Neuronal stem cell (in vitro differentiated cells): ENCODE data around the gene AMHR2.

Source experiments
- DNase-seq: peaks from one replicate; pipeline ENCODE4 v3.0.0-alpha.2; 2013; ENCODE audit warnings: low spot score
- H2AFZ ChIP-seq: one replicate; pipeline ENCODE4 v1.6.1; 2013; ENCODE audit warnings: mild to moderate bottlenecking, low read length, inconsistent platforms
- H2AK5ac ChIP-seq: 2 replicates; pipeline ENCODE4 v1.6.1; 2013; ENCODE audit warnings: low read depth, mild to moderate bottlenecking, inconsistent platforms, low read length, moderate library complexity, mixed read lengths
- H2BK120ac ChIP-seq: 2 replicates; pipeline ENCODE4 v1.6.1; 2013; ENCODE audit warnings: low read depth, mild to moderate bottlenecking, inconsistent platforms, low read length, moderate library complexity, mixed read lengths
- H2BK12ac ChIP-seq: one replicate; pipeline ENCODE4 v1.6.1; 2013; ENCODE audit warnings: low read length, inconsistent platforms
- H2BK15ac ChIP-seq: 2 replicates; pipeline ENCODE4 v1.6.1; 2013; ENCODE audit warnings: mild to moderate bottlenecking, low read length, inconsistent platforms, mixed read lengths
- H2BK5ac ChIP-seq: one replicate; pipeline ENCODE4 v1.6.1; 2013; ENCODE audit warnings: inconsistent platforms, mild to moderate bottlenecking, low read length, moderate library complexity
- H3K14ac ChIP-seq: one replicate; pipeline ENCODE4 v1.6.1; 2013; ENCODE audit warnings: low read length, inconsistent platforms
- H3K18ac ChIP-seq: 2 replicates; pipeline ENCODE4 v1.6.1; 2013; ENCODE audit warnings: low read length, inconsistent platforms
- H3K23ac ChIP-seq: 2 replicates; pipeline ENCODE4 v1.6.1; 2013; ENCODE audit warnings: low read depth, mild to moderate bottlenecking, mixed read lengths, low read length, inconsistent platforms; ENCODE audit not compliant: poor library complexity
- H3K27ac ChIP-seq: replicated peaks from 3 replicates; pipeline ENCODE4 v1.5.1; 2013; ENCODE audit warnings: low read length, inconsistent platforms
- H3K27me3 ChIP-seq, 3 experiments: 2 replicates each; pipeline ENCODE4 v1.6.1; 2013; ENCODE audit warnings: low read length in 3 of 3, mild to moderate bottlenecking in 2 of 3, inconsistent platforms in 1 of 3, low read depth in 1 of 3, mixed read lengths in 1 of 3, moderate library complexity in 1 of 3; ENCODE audit not compliant: control insufficient read depth in 3 of 3, insufficient read depth in 3 of 3
- H3K36me3 ChIP-seq, 2 donors: replicated peaks in 1 of 2; 2 replicates each; pipeline ENCODE4 v1.6.1; 2013; ENCODE audit warnings: low read length in 2 of 2; ENCODE audit not compliant: control insufficient read depth in 2 of 2, insufficient read depth in 2 of 2
- H3K4ac ChIP-seq: 2 replicates; pipeline ENCODE4 v1.6.1; 2013; ENCODE audit warnings: inconsistent platforms, mild to moderate bottlenecking, low read length, moderate library complexity
- H3K4me1 ChIP-seq, 2 donors: 1 replicate in 1 of 2; 2 replicates in 1 of 2; pipeline ENCODE4 v1.6.1; 2013; ENCODE audit warnings: low read length in 2 of 2, low read depth in 1 of 2; ENCODE audit not compliant: control insufficient read depth in 2 of 2, insufficient read depth in 1 of 2
- H3K4me2 ChIP-seq: one replicate; pipeline ENCODE4 v1.6.1; 2013; ENCODE audit warnings: mild to moderate bottlenecking, low read length, inconsistent platforms; ENCODE audit not compliant: insufficient read depth, poor library complexity, severe bottlenecking
- H3K4me3 ChIP-seq, 2 donors: 2 replicates each; pipeline ENCODE4 v1.5.1; 2013; ENCODE audit warnings: low read length in 2 of 2, mild to moderate bottlenecking in 2 of 2, inconsistent platforms in 1 of 2, moderate library complexity in 1 of 2
- H3K79me1 ChIP-seq: one replicate; pipeline ENCODE4 v1.6.1; 2013; ENCODE audit warnings: low read depth, mild to moderate bottlenecking, inconsistent platforms, low read length, moderate library complexity
- H3K9ac ChIP-seq: one replicate; pipeline ENCODE4 v1.6.1; 2013; ENCODE audit warnings: mild to moderate bottlenecking, low read depth, low read length, inconsistent platforms; ENCODE audit not compliant: poor library complexity
- H3K9me3 ChIP-seq, 2 donors: replicated peaks in 1 of 2; 2 replicates each; pipeline versions ENCODE3 to v1.6.1; 2013; ENCODE audit warnings: low read length in 2 of 2, mild to moderate bottlenecking in 2 of 2, inconsistent platforms in 1 of 2, low read depth in 1 of 2, mixed read lengths in 1 of 2, moderate library complexity in 1 of 2; ENCODE audit not compliant: control insufficient read depth in 2 of 2, insufficient read depth in 1 of 2
- H4K8ac ChIP-seq: one replicate; pipeline ENCODE4 v1.6.1; 2013; ENCODE audit warnings: low read depth, mild to moderate bottlenecking, inconsistent platforms, low read length, moderate library complexity
- H4K91ac ChIP-seq: one replicate; pipeline ENCODE4 v1.6.1; 2013; ENCODE audit warnings: low read length, low read depth, mild to moderate bottlenecking, inconsistent platforms; ENCODE audit not compliant: poor library complexity
- WGBS, 2 donors: extraction: QIAGEN DNeasy Blood & Tissue Kit; methylation state at CpG; one replicate each; pipeline ENCODE4 v1.1.7; 2013; ENCODE audit warnings: missing lambda C conversion rate in 2 of 2, mixed read lengths in 1 of 2; ENCODE audit not compliant: insufficient read length in 2 of 2, insufficient replicate concordance in 1 of 2; ENCODE audit errors: extremely low coverage in 2 of 2; 5-methylcytosine and 5-hydroxymethylcytosine counted together

Gene AMHR2

DNA sequence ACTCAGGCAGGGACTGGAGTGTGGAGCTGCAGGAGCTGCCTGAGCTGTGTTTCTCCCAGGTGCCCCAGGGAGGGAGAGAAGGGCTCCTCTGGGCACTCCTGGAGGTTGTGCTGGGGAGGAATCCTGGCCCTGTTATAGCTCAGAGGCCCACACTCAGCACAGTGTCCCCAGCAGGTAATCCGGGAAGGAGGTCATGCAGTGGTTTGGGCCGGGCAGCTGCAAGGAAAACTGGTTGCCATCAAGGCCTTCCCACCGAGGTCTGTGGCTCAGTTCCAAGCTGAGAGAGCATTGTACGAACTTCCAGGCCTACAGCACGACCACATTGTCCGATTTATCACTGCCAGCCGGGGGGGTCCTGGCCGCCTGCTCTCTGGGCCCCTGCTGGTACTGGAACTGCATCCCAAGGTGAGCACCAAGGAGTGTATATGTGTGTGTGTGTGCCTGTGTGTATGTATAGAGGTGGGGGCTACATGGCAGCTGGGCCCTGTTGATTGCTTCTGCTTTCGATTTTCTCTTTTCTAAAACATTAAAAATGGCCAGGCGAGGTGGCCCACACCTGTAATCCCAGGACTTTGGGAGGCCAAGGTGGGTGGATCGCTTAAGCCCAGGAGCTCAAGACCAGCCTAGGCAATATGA is 2.0 kb downstream of the AMHR2 start:
- DNase-seq, result no peak
- WGBS, 2 donors, result no CpG with 5 or more reads among the region's 11 CpGs
- H3K27ac ChIP-seq, result no peak overlapping the region

DNA sequence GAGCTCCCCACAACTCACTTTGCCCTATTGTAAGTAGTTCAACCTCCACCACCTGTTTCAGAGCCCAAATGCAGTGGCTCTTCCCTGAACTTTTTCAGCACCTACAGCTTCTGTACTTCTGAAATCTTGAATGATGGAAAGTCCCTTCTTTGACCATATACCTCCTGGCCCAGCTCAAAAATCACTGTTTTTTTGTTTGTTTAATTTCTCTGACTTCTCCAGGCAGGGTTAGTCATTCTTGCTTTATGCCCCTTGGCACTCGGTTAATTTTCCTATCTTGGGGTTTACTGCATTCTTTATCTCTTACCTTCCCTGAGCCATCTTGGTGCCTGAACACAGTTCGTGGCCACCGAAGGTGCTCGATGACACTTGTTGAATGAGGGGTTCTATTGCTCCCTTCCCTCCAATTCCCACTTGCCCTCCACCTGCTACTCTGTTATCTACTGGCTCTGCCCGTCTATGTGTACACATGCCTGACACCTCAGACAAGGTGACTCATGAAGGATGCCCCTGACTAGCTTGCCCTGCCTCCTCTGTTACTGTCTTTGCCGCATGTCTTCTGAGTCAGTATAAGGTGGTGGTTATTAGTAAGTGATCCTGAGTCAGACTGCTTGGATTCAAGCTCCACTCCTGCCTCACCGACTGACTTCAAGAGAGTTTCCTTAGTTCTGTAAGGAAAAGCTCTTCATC is 4.4 kb downstream of the AMHR2 start:
- Histone ChIP-seq H4K8ac (no peak overlapping the region), H3K9me3 (no peaks in the 10 kb centered on the region), H3K36me3 (no peaks in the 10 kb centered on the region), H3K23ac (no peak overlapping the region), H3K18ac (no peak overlapping the region), H3K4me1 (peaks cover 15 to 16% of the 10 kb centered on the region in 2 donors), H3K4ac (no peak overlapping the region), H2AK5ac (no peak overlapping the region), H2AFZ (no peak overlapping the region), H3K4me3 (no peak overlapping the region), H2BK12ac (no peak overlapping the region), H3K27me3 (peaks cover 0 to 9% (median 0%) of the 10 kb centered on the region in 3 experiments), H2BK15ac (no peak overlapping the region), H2BK5ac (no peak overlapping the region), H4K91ac (no peak overlapping the region), H3K4me2 (no peak overlapping the region), H2BK120ac (no peak overlapping the region), H3K9ac (no peak overlapping the region), H3K79me1 (no peaks in the 10 kb centered on the region), H3K27ac (no peak overlapping the region), H3K14ac (no peak overlapping the region)
- WGBS, 2 donors, result no CpG with 5 or more reads among the region's 7 CpGs
- DNase-seq, result no peak

More for the DNA sequence above, 2.0 kb downstream of the AMHR2 start:
- Histone ChIP-seq H2BK120ac (no peak overlapping the region), H3K23ac (peak overlapping the region; percentile 52), H3K14ac (no peak overlapping the region), H2BK15ac (peak overlapping the region; percentile 26), H2AFZ (peak overlapping the region; percentile 81), H3K9me3 (no peaks in the 10 kb centered on the region), H3K18ac (peak overlapping the region; percentile 78), H3K79me1 (no peaks in the 10 kb centered on the region), H4K91ac (no peak overlapping the region), H2BK12ac (peak overlapping the region; percentile 30), H3K9ac (peak overlapping the region; percentile 31), H3K36me3 (no peaks in the 10 kb centered on the region), H3K4ac (no peak overlapping the region), H3K27me3 (peaks cover 0 to 9% (median 0%) of the 10 kb centered on the region in 3 experiments), H4K8ac (peak overlapping the region; percentile 43), H3K4me2 (no peak overlapping the region), H3K4me3 (no peak overlapping the region), H2BK5ac (no peak overlapping the region), H2AK5ac (peak overlapping the region; percentile 54), H3K4me1 (peaks cover 15 to 19% of the 10 kb centered on the region in 2 donors)

DNA sequence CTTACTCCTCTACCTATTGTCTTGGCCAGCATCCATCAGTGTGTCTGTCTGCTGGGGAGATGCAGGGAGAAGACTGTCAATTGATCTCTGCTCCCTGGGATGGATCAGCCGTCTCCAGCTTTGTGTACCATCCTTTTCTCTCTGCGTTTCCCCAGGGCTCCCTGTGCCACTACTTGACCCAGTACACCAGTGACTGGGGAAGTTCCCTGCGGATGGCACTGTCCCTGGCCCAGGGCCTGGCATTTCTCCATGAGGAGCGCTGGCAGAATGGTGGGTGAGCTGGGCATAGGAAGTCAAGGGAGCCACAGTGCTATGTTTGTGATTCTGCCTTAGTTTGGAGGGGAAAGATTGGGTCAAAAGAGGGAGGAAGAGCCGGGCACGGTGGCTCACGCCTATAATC is 5.1 kb downstream of the AMHR2 start:
- Histone ChIP-seq H2BK5ac (no peak overlapping the region), H3K27ac (no peak overlapping the region), H3K27me3 (peaks cover 0 to 9% (median 0%) of the 10 kb centered on the region in 3 experiments), H3K4me2 (no peak overlapping the region), H2AFZ (no peak overlapping the region), H3K9ac (no peak overlapping the region), H3K36me3 (no peaks in the 10 kb centered on the region), H3K23ac (no peak overlapping the region), H4K91ac (no peak overlapping the region), H2AK5ac (no peak overlapping the region), H3K18ac (no peak overlapping the region), H3K14ac (no peak overlapping the region), H3K79me1 (no peaks in the 10 kb centered on the region), H3K9me3 (no peaks in the 10 kb centered on the region), H3K4ac (no peak overlapping the region), H3K4me3 (no peak overlapping the region), H4K8ac (no peak overlapping the region), H2BK120ac (no peak overlapping the region), H2BK15ac (no peak overlapping the region), H3K4me1 (peaks cover 11 to 15% of the 10 kb centered on the region in 2 donors), H2BK12ac (no peak overlapping the region)
- no peak for DNase-seq
- no CpG with 5 or more reads among the region's 7 CpGs for WGBS, 2 donors

DNA sequence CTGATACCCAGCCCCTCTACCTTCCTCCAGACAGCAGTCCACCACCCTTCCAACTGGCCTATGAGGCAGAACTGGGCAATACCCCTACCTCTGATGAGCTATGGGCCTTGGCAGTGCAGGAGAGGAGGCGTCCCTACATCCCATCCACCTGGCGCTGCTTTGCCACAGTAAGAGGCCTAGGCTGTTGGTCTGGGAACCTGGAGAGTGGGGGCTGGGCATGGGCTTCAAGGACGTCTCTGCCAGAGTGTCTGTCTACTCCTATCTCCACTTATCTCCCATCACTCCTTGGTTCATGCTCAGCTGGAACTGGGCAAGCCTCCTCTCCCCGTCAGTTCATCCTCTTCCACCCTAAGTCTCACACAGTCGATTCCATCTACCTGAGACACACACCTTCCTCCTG is 6.5 kb downstream of the AMHR2 start:
- H2AFZ ChIP-seq, result no peak overlapping the region
- peak overlapping the region; percentile 26 for H3K14ac ChIP-seq
- H4K8ac ChIP-seq, result no peak overlapping the region
- H2BK15ac ChIP-seq, result peak overlapping the region; percentile 6
- no peak overlapping the region for H3K9ac ChIP-seq
- no peak overlapping the region for H3K18ac ChIP-seq
- H3K79me1 ChIP-seq, result no peaks in the 10 kb centered on the region
- H3K23ac ChIP-seq, result no peak overlapping the region
- no peak overlapping the region for H2BK12ac ChIP-seq
- no peak overlapping the region for H3K4me3 ChIP-seq
- no peaks in the 10 kb centered on the region for H3K36me3 ChIP-seq
- no CpG with 5 or more reads among the region's 5 CpGs for WGBS, 2 donors
- DNase-seq, result no peak
- peaks cover 3 to 6% of the 10 kb centered on the region in 2 donors for H3K4me1 ChIP-seq
- H3K27me3 ChIP-seq, result peaks cover 0 to 9% (median 0%) of the 10 kb centered on the region in 3 experiments
- H3K9me3 ChIP-seq, result no peaks in the 10 kb centered on the region
- H2AK5ac ChIP-seq, result peak overlapping the region; percentile 25
- no peak overlapping the region for H2BK120ac ChIP-seq
- H4K91ac ChIP-seq, result peak overlapping the region; percentile 19
- H2BK5ac ChIP-seq, result no peak overlapping the region
- H3K4ac ChIP-seq, result no peak overlapping the region
- no peak overlapping the region for H3K4me2 ChIP-seq
- H3K27ac ChIP-seq, result no peak overlapping the region
